ENCODE data around the gene TCERG1L. TPM values are rescaled to one million over a fixed set of nuclear protein-coding genes. Genes with fewer than 3 reads are reported as not detected.
A peak's percentile ranks its signal among the peaks of the same experiment; 100 is the strongest.

Gene TCERG1L
- total RNA-seq, 4 donors from 2014 or later, result not detected

DNA sequence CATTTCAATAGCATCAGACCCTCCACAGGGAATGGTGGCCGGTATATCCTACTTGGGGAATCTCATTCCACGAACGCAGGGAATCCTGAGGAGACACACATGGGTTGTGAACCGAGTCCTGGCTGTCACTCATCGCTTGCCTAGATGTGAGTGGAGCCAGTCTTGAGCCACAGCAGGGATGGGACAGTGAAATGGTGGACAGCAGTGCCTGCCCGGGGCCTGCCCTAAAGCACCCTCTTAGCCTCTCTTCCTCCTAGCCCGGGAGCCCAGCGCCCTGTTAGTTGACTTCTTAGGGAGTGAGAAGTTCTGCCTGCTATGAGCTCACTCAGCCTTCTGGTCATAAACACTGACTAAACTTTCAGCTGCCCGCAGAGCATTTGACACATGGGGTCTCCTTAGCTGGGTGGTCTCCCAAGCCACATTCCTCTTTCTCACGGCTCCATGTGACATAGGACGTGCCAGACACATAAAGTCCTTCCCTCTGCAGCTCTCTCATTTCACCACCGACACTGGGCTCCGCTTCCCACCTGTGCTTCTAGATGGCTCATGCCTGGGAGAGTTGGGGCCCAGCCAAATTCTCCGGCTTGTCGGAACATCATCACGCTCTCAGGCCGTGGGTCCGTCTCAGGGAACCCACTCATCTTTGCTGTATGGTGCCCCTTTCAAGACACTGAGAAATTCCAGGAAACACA is 60.9 kb downstream of the TCERG1L start:
- TF ChIP-seq POLR2A (IDR thresholded peaks at IDR 0.05), result no peak
- TF ChIP-seq, protein P1, sequence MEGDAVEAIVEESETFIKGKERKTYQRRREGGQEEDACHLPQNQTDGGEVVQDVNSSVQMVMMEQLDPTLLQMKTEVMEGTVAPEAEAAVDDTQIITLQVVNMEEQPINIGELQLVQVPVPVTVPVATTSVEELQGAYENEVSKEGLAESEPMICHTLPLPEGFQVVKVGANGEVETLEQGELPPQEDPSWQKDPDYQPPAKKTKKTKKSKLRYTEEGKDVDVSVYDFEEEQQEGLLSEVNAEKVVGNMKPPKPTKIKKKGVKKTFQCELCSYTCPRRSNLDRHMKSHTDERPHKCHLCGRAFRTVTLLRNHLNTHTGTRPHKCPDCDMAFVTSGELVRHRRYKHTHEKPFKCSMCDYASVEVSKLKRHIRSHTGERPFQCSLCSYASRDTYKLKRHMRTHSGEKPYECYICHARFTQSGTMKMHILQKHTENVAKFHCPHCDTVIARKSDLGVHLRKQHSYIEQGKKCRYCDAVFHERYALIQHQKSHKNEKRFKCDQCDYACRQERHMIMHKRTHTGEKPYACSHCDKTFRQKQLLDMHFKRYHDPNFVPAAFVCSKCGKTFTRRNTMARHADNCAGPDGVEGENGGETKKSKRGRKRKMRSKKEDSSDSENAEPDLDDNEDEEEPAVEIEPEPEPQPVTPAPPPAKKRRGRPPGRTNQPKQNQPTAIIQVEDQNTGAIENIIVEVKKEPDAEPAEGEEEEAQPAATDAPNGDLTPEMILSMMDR (IDR thresholded peaks at IDR 0.05), result no peak
- H3K4me3 ChIP-seq, result no peak overlapping the region
- no peaks in the 10 kb centered on the region for H3K4me1 ChIP-seq
- peak in 1 of 3 donors; percentile 33 for DNase-seq
- H3K27ac ChIP-seq, result no peak overlapping the region
- H3K27me3 ChIP-seq, result no peaks in the 10 kb centered on the region
- no peaks in the 10 kb centered on the region for H3K9me3 ChIP-seq
- H3K36me3 ChIP-seq, result no peaks in the 10 kb centered on the region

DNA sequence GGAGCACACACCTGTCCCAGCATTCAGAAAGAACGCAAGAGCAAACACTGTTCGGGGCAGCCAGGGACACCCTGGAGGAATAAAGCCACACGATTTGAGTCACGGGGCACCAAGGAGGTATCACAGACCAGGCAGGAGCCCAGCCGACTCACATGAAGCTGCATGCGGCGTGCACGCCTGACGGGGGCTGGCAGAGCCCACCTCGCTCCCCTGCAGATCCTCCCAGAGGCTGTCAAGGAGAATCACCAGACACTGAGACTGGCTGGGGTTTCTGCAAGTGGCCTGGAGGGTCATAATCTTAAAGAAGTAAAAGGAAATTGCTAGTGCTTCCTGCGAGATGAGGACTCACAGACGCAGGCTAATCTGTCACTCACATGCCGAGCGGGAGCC is 61.6 kb downstream of the TCERG1L start:
- Histone ChIP-seq H3K4me1 (no peaks in the 10 kb centered on the region), H3K27ac (no peak overlapping the region), H3K36me3 (no peaks in the 10 kb centered on the region), H3K9me3 (no peaks in the 10 kb centered on the region), H3K4me3 (no peak overlapping the region), H3K27me3 (no peaks in the 10 kb centered on the region)
- peak in 1 of 3 donors; percentile 28 for DNase-seq
- no peak for TF ChIP-seq POLR2A (IDR thresholded peaks at IDR 0.05)
- TF ChIP-seq, protein P1 (IDR thresholded peaks at IDR 0.05), result no peak

DNA sequence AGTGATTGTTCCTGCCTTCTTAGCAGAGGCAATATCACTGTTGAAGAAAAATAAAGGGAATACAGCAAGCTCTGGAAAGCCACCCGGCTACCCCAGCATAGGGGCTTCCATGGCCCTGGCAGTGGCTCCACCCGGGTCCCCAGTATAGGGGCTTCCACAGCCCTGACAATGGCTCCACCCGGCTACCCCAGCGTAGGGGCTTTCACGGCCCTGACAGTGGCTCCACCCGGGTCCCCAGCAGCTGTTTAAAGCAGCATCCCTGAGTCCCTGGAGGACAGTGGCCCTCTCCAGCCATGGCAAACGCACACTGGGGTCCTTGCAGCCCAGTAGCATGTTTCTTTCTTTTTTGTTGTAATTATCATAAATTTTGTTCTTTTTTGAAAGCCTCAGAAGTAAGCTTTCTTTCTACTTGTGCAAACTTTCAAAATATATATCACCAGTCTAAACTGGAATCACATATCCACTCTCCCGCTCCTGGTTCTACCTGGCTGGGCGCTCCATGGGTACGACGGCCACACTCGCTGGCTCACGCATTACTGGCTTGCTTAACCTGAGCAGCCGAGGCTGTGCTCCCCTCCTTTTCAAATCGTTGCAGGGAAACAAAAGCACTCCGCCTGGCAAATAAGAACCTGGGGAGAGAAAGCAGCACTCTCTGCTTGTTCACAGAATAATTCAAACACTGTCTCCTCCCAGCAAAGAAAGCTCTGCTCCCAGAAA is 62.1 kb downstream of the TCERG1L start:
- no peak overlapping the region for H3K27ac ChIP-seq
- H3K36me3 ChIP-seq, result no peaks in the 10 kb centered on the region

DNA sequence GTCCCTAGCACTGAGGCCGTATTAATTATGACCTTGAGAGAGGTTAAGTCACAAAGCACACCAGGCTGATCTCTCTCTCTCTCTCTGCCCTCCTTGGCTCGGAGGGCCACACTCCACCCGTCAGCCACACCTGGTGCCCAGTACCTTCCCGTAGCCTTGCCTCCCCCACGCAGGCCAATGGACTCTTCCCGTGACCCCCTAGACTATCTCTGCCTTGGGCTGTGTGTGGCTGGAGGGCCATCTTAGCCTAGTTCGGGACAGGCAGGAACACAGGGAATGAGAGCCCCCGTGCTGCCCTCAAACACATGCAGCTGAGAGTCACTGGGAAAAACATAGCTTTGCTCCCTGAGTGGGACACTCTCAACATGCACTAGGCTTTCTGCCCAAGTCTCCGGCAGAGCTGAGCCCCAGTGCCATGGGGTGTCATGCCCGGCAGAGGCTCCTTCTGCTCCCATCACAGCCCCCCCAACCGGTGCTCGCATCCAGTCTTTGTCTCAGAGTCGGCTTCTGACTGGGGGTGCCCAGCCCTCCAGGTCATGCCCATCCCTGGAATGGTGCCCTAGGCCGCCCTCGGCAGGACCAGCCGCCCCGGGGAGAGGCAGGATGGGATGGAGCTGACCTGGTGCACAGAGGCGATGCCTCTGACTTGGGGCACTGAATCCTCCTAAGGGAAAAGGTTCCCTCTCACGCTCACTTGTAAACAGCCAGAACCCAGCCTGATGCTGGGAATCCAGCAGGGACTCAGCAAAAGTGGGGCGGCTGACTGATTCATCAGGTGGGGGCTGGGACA is 63.0 kb downstream of the TCERG1L start:
- H3K27ac ChIP-seq, result no peak overlapping the region
- TF ChIP-seq POLR2A (IDR thresholded peaks at IDR 0.05), result no peak
- TF ChIP-seq, protein P1 (IDR thresholded peaks at IDR 0.05), result no peak

More for the DNA sequence above, 62.1 kb downstream of the TCERG1L start:
- no peaks in the 10 kb centered on the region for H3K27me3 ChIP-seq
- TF ChIP-seq, protein P1 (IDR thresholded peaks at IDR 0.05), result no peak
- no peak for TF ChIP-seq POLR2A (IDR thresholded peaks at IDR 0.05)
- no peak overlapping the region for H3K4me3 ChIP-seq
- no peaks in the 10 kb centered on the region for H3K4me1 ChIP-seq
- DNase-seq, result peak in 1 of 3 donors; percentile 44
- no peaks in the 10 kb centered on the region for H3K9me3 ChIP-seq

DNA sequence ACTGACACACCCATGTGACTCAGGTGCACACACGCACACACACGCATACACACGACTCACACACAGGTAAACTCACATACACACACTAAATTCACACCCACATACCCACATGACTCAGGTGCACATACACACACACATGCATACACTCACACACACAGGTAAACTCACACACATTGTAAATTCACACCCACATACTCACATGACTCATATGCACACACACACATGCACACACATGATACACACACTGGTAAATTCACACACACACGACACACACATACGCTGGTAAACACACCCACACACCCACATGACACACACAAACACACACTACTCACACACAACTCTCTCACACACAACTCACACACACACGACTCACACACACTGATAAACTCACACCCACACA is 63.6 kb downstream of the TCERG1L start:
- no peaks in the 10 kb centered on the region for H3K27me3 ChIP-seq
- DNase-seq, result peak in 1 of 3 donors; percentile 8
- no peaks in the 10 kb centered on the region for H3K4me1 ChIP-seq
- no peak overlapping the region for H3K27ac ChIP-seq
- no peak overlapping the region for H3K4me3 ChIP-seq
- TF ChIP-seq POLR2A (IDR thresholded peaks at IDR 0.05), result no peak
- TF ChIP-seq, protein P1 (IDR thresholded peaks at IDR 0.05), result no peak
- H3K9me3 ChIP-seq, result no peaks in the 10 kb centered on the region
- no peaks in the 10 kb centered on the region for H3K36me3 ChIP-seq

More for the DNA sequence above, 63.0 kb downstream of the TCERG1L start:
- Histone ChIP-seq H3K36me3 (no peaks in the 10 kb centered on the region), H3K9me3 (no peaks in the 10 kb centered on the region), H3K27me3 (no peaks in the 10 kb centered on the region), H3K4me3 (no peak overlapping the region), H3K4me1 (no peaks in the 10 kb centered on the region)
- DNase-seq, result peak in 1 of 3 donors; percentile 33

All from Peyer's patch (tissue), 4 donors.